GM13976 (cell line): ENCODE data around the gene AGXT.

Experiments
- DNase-seq: peaks from one replicate; pipeline ENCODE4 v3.0.0; 2012; ENCODE audit warnings: low spot score
- in situ Hi-C: fragments of 300-500 bp; cut with MboI; formaldehyde crosslinking; loops from one replicate; pipeline ENCODE4 v1.12.0; 2022; ENCODE audit warnings: low sequenced_read_pairs, mixed read lengths, inconsistent platforms; ENCODE audit not compliant: unreplicated experiment
- TF ChIP-seq, protein P1 (sequence below): IDR thresholded peaks from 2 replicates; pipeline ENCODE4 v1.5.1; 2012; ENCODE audit warnings: borderline replicate concordance, mild to moderate bottlenecking; ENCODE audit not compliant: insufficient read depth; ENCODE audit errors: extremely low read depth, missing control alignments, control extremely low read depth

AGXT gene

DNA sequence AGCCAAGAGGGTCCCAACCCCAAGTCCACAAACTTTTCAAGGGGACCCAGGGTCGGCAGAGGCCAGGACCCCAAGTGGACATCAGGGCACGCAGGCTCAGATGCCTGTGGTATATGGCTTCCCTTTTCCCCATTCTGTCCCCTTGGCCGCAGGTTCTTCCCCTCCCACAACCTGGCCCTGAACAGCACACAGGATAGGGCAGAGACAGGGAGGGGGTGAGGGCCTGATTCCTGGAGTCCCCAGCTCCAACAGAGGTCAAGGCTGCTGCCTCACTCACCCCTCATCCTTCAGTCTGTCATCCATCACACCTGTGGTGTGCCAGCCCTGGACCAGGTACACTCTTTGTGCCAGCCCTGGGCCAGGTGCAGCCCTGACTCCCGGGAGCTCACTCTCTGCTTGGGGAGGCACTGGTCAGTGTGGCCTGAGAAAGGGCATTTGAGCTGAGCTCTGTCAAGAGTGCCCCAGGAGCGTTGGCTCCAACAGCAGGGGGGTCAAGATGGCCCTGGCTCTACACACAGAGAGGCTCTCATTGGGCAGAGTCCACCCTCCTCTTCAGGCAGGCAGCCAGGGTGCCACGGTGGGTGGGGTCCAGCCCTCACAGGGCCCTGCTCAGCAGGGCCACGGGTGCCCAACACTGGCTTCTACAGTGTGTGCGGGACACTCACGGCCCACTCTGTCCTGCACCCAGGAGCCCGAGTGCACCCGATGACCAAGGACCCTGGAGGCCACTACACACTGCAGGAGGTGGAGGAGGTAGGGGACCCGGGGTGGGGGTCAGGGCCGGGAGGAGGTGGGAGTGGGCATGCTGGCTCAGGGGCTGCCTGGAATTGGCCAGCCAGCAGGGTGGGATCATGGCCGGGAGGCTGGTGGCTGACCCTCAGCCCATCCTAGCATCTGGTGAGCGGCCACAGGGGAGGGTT lies 1.6 kb downstream of the AGXT start:
- in situ Hi-C loops, result no loop called here
- TF ChIP-seq, protein P1, sequence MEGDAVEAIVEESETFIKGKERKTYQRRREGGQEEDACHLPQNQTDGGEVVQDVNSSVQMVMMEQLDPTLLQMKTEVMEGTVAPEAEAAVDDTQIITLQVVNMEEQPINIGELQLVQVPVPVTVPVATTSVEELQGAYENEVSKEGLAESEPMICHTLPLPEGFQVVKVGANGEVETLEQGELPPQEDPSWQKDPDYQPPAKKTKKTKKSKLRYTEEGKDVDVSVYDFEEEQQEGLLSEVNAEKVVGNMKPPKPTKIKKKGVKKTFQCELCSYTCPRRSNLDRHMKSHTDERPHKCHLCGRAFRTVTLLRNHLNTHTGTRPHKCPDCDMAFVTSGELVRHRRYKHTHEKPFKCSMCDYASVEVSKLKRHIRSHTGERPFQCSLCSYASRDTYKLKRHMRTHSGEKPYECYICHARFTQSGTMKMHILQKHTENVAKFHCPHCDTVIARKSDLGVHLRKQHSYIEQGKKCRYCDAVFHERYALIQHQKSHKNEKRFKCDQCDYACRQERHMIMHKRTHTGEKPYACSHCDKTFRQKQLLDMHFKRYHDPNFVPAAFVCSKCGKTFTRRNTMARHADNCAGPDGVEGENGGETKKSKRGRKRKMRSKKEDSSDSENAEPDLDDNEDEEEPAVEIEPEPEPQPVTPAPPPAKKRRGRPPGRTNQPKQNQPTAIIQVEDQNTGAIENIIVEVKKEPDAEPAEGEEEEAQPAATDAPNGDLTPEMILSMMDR, result no peak
- DNase-seq, result no peak

DNA sequence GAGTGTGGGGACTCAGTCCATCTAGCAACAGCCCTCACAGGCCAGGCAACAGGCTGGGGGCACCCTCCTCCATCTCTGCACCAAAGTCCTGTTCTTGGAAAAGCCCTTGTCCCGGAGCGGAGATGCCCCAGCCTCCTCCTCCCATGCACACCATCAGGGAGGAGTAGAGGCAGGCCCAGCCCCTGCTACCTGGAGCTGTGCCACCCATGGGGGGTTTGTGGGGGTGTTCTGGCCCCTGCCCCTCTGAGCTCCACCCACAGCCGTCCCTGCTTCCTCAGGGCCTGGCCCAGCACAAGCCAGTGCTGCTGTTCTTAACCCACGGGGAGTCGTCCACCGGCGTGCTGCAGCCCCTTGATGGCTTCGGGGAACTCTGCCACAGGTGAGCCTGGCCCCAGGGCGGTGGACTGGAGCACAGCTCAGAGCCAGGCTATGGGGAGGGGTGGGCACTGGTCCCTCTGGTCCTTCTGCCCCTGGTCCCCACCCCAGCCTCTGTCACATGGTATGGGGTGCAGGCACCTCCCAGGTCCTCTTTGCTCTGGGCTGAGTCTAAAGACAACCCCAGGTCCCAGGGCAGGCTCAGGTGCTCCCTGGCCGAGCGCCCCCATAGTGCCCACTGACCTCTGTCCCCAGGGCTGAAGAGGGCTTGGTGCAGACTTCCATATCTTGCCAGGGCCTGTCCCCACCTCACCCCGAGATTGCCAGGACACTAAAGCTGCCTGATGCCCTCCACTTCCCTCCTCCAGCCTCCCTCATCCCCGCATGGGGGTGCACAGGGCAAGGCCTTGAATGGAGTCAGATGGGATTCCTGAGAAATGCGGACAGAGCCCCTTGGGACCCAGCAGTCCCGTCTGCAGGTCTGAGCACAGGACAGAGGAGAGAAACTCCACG lies 2.7 kb downstream of the AGXT start:
- TF ChIP-seq, protein P1, result no peak
- peak; percentile 34 for DNase-seq
- in situ Hi-C loops, result no loop called here

DNA sequence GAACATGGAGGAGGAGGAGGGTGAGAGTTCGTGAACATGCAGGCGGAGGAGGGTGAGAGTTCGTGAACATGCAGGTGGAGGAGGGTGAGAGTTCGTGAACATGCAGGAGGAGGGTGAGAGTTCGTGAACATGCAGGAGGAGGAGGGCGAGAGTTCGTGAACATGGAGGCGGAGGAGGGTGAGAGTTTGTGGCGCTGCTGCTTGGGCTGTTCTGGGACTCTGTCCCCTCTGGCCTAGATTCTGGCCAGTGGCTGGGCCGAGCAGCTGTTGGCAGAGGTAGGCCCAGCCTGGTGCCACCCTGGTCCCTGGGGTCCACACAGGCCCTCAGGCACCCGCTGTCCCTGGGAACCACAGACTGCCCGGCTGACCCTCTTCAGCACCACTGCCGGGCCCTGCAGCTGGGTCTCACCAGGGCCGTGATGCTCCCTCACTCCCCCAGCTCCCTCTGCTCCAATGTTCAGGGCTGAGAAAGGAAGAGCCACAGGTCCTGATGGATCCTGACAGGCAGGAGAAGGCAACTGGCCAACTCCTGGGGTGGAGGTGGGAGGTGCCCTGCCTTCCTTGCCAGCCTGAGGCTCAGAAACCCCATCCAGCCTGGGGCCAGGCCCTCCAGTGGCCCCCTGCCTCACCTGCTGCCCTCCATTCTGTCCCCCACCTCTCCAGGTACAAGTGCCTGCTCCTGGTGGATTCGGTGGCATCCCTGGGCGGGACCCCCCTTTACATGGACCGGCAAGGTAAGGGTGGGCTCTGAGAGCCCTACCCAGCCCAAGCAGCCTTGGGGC lies 3.9 kb downstream of the AGXT start:
- in situ Hi-C loops, result no loop called here
- DNase-seq, result peak; percentile 28
- TF ChIP-seq, protein P1, result no peak

DNA sequence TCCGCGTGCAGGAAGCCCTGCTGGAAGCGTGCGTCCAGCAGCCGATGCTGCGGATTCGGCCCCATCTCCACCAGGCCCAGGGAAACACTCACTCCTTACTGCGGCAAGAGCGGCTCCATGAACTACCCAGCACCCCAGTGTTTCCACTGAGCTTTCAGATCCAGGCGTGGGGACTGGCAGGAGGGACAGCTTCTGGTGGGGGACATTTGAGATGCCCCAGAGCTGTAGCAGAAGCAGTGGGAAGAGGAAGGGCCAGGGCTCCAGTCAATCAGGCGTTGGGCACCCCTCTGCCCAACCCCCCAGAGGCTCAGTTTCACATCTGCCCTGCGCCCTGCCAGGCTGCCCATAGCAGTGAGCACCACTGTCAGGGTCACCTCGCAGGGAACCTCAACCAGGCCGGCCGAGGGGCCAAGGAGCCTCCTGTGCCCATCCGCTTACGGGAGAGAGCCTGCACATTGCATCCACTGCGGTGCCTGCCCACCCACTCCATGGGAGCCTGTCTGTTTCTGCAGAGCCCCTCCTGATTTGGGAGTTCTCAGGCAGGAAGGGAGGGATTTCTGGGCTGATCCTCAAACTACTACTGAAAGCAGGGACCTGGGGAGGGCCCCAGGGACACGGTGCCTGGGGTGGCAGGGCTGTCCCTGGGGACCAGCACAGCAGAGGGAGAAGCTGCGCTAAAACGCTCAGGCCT lies 4.6 kb downstream of the AGXT start:
- in situ Hi-C loops, result no loop called here
- TF ChIP-seq, protein P1, result no peak
- DNase-seq, result peak; percentile 31

DNA sequence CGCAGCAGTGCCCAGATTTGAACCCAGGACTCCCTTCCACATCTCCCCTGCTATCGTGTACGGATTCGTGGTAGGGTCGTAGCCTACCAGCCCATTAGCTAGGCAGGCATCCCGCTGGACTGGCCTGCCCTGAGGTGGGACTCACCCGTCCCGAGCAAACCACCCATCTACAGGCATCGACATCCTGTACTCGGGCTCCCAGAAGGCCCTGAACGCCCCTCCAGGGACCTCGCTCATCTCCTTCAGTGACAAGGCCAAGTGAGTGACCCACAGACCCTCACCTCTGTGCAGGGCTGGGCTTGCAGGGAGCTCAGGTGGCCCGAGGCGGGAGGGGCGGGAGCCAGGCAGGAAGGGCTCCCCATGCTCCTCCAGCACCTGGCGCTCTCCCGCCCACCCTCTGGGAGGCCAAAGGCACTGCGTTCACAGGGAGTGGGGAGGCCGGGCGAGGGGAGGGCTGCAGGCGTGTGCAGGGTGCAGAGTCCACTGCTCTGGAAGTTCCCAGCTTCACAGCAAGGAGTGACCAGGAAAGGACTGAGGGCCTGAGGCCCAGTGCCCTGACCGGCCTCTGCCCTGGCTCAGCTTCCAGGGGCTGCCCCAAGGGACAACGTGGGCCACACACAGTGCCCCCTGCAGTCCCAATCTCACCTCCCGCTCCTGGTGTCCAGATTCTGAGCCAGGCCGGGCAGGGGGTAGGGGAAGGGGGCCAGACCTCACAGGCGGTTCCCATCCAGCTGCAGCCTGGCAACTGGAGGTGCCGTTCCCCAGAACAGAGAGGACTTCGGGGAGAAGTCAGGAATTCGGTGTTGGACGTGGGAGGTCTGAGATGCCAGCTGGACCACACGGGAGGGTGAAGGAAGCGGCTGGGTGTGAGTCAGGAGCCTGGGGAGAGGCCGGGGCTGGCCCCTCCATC lies 5.4 kb downstream of the AGXT start:
- in situ Hi-C loops, result no loop called here
- TF ChIP-seq, protein P1, result no peak
- no peak for DNase-seq
